Activated CD4-positive, alpha-beta T cell treated with anti-CD3 and anti-CD28 coated beads, Interleukin-2, amount 50 U/mL, for 16 hours (primary cell): ENCODE results near the gene PPM1L.
"Not testable (repeated sequence)": the region's sequence is repeated elsewhere in the genome, so short reads cannot be mapped to it uniquely, and the experiment has no call there.

Source experiments
- DNase-seq: peaks from one replicate; pipeline ENCODE4 v3.0.0-alpha.2; 2020

Gene PPM1L

DNA sequence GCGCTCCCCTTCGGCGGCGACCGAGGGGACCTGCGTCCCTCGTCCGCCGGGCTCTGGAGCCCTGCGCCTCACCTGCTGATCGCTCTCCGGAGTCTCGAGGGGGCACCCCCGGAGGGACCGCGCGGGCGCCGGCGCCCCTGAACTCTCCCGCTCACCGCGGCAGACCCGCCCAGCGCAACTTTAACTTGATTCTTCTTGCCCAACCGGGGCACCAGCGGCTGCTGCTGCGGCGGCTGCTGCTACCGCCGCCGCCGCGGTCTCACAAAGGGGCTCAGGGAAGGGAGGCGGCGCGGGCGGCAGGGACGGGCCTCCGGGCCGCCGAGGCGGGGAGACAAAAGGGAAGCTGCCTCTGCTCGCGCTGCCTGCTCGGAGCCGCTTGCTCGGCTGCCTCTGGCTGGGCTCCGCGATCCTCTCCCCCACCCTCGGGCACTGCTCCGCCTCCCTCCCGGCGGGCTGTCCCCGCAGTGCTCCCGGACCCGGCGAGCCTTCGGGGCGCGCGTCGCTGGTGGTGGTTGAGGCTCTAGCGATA is at the start of gene PPM1L:
Gene PPM1L, plus strand, starts transcription at position 456 of the 529 bp plus-strand sequence.
- peak; percentile 41 for DNase-seq

DNA sequence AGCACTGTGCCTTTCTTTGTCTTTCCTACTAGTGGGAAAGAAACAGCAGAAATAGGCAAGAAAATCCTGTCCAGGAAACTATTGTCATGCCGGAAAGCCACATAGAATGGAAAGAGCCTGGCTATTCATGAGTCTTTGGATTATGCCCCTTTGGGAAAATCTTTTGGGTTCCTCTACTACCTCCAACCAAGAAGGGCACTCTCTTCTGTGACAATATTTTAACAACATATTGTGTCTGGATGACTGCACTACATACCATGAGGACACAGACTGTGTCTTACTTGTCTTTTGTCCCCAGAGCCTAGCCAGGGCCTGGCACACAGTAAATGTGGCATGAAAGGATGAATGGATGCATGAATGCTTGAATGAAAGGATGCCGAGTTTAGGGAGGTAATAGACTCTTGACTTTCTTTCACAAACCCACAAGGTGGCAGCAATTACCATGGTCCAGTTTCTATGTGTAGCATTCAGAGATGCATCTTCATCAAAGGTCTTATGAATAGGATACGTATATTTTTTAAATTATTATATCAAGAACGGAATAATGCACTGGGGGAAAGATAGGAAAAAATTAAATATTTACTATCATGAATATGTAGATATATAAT is 48.7 kb upstream of the PPM1L start:
- peak; percentile 34 for DNase-seq

DNA sequence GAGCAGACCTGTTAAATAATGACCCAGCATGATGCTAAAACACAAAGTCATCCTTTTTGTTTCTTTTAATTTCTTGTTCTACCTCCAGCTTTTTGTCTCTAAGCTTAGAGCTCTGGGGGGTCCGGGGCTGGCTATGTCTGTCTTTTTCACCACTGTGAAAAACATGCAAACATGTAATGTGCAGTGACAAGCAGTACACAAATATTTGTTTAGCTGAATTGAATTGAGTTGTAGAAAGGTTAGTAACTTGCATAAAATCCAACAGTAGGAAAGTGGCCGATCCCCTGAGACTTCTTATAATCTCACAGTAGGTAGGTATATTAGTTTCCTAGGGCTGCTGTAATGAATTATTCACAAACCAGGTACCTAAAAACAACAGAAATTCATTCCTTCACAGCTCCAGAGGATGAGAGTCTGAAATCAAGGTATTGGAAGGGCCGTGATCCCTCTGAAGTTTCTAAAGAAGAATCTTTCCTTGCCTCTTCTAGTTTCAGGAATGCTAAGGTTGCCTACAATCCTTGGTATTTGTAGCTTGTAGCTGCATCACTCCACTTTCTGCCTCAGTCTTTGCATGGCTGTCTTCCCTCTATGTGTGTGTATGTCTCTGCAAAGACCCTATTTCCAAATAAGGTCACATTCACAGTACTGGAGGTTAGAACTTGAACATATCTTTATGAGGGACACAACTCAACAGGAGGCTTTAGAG is 46.4 kb upstream of the PPM1L start:
- no peak for DNase-seq

DNA sequence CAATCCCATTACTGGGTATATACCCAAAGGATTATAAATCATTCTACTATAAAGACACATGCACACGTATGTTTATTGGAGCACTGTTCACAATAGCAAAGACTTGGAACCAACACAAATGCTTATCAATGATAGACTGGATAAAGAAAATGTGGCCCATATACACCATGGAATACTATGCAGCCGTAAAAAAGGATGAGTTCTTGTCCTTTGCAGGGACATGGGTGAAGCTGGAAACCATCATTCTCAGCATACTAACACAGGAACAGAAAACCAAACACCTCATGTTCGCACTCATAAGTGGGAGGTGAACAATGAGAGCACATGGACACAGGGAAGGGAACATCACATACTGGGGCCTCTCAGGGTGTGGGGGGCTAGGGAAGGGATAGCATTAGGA is 42.9 kb upstream of the PPM1L start:
- not testable (repeated sequence) for DNase-seq

DNA sequence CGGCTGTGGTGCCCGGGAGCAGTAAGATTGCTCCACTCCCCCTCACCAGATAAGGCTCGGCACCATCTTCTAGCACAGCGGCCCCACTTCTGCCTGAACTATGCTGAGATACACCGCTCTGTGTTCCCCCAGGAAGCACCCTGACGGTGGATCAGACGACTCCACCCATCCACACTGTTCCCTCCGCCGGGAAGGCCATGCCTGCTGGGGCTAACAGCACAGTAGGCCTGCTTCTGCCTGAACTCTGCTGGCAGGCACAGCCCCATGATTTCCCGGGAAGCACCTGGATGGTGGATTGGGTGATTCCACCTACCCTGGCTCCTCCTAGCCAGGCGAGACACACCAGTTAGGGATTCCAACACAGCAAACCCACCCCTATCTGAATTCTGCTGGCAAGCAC is 36.3 kb upstream of the PPM1L start:
- DNase-seq = no peak

DNA sequence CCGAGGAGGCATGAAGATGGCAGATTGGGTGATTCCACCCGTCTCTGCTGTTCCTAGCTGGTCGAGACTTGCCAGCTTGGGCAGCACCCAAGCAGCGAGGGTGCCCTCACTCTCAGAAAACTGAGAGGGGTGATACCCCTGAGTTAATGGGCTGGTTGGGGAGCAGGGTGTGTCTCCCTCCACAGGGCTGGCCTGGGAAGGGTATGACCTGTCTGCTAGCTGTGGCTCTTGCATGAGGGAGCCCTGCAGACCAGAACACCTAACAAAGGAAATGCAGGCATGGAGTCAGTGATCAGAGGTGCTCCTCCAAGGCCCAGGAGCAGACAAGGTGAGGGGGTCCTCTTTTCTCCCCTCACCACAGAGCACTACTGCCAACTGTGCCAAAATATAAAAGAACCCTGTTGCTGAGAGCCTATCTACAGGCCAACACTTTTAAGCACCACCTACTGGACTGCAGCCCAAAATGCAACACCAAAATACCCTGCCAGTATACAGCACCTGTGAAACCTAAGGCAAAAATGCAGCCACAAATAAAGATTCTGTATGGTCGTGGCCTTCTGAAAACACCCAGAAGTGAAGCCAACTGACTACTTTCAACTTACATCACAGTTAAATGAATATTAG is 35.8 kb upstream of the PPM1L start:
- DNase-seq = no peak

DNA sequence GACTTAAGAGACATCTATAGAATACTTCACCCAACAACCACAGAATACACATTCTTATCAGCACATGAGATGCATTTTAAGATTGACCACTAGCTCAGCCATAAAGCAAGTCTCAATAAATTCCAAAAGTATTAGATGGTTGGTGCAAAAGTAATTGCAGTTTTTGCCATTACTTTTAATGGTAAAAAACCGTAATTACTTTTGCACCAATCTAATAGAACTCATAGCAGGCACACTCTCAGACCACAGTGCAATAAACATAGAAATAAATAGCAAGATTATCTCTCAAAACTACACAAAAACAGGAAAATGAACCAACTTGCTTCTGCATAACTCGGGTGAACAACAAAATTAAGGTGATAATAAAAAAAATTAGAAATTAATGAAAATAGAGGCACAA is 33.7 kb upstream of the PPM1L start:
- no peak for DNase-seq

DNA sequence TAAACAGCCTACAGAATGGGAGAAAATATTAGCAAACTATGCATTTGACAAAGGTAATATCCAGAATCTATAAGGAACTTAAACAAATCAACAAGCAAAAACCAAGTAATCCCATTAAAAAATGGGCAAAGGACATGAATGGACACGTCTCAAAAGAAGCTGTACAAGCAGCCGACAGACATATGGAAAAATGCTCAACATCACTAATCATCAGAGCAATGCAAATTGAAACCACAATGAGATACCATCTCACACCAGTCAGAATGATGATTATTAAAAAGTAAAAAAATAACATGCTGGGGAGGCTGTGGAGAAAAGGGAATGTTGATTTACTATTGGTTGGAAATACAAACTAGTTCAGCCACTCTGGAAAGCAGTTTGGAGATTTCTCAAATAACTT is 30.7 kb upstream of the PPM1L start:
- DNase-seq = no peak

DNA sequence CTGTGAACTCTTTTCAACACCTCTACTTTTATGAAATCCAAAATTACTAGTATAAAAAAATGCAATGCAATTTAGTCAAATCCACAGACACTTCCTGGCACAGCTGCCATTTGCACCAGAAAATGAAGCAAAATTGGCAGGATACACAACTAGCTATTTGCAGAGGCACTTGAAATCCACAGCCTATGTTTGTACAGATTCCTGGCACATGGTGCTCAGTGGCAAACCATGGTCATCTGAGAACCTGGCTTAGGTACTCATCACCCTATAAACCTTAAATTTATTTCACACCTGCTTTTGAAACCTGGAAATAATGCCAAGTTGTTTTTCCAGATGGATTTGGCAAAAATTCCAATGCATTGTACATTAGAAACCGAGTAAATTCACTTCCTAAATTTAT is 20.2 kb upstream of the PPM1L start:
- no peak for DNase-seq

DNA sequence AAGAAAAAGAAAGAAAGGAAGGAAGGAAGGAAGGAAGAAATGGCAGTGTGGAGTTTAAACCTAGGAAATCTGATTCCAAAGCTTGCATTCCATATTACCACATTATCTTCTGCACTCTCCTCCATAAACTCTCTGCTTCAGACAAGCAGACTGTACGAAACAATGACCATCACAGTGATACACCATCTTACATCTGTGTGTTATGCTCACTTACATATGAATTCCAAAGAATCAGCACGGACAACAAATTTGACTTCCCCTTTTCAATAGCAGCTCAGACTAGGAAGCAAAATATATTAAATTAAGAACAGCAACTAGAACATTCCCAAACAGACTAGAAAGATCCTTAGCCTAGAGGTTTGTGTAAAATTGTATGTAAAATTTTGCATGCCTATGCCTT is 18.0 kb upstream of the PPM1L start:
- no peak for DNase-seq

DNA sequence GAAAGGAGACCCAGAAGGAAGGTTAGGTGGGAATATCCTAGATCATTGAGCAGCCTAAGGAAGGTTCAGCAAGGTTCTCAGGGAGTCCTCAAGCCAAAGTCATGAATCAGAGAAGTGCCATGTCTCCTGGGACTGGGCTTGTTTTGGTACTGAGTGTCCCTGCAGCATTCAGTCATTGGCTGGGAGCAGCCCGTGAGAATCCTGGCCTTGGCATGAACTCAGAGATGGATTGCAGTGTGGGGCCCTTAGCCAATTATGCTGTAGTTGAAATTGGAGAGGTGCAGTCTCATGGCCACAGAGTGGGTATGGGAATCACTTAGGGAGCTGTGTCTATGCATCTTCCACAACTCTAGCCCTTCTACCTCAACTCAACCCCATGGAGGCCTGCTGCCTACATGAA is 17.0 kb upstream of the PPM1L start:
- no peak for DNase-seq

DNA sequence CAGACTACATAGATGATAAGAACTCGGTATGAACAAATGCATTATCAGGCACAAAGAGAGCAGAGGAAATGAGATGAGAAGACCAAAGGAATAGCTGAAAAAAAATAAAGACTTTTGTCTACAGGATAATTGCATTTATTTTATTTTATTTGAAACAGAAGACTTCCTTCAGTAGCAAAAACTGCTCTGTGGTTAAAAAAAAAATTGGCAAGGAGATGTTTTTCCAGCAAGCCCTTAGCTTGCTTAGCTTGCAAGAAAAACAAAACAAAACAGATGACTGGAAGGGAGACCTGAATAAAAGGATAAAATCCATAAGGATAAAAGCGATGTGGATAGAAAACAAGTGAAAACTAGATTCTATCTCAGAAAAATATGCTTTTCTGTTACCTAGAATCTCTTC is 9.1 kb upstream of the PPM1L start:
- DNase-seq = no peak

DNA sequence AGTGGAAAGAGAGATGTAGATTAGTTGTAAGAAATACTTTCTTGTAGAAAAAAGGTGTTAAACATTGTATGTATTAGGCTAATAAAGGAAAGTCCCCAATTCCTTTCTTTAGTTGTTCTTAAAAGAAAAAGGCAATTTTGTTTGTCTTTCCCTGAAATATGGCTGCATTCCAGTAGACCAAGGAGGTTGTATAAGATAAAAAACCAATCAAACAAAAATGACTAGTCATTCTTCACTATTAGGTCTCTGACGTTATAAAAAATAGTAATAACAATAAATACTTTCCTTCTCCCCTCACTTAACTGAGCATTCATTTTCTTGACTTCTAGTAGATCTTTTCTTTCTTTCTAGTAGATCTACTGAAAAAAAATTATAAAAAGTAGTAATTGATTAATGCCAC is 8.6 kb upstream of the PPM1L start:
- no peak for DNase-seq

DNA sequence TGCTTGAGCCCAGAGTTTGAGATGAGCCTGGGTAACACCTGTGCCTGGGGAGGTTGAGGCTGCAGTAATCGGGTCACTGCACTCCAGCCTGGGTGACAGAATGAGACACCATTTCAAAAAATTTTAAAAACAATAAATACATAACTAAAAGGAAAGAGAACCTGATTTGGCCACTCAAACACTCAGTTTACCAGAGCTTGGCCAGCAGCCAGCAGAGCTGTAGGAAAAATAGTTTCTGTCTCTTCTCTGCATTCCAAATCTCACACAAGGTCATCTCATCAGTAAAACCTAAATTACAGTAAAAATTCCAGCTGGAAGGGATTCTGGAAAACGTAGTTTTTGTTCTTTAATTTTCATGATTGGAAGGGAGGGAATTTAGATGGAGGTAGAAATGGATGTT is 7.8 kb upstream of the PPM1L start:
- no peak for DNase-seq

DNA sequence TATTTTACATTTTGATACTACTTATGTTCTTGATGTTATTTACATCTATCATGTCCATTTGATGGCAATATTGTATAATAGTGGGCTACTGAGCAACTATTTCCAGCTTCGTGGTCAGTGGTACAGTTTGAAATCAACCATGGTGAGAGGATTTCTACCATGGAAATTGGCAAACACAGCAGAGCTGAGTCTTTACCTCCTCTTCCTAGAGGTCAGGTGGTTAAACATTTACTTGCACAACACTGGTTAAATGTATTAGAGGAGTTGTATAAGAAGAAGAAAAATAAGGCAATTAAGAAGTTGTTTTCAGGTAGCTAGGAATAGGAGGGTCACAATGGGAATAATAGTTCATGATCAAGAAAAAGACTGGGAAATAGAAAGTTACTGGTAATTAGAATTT is 7.2 kb upstream of the PPM1L start:
- DNase-seq = no peak

DNA sequence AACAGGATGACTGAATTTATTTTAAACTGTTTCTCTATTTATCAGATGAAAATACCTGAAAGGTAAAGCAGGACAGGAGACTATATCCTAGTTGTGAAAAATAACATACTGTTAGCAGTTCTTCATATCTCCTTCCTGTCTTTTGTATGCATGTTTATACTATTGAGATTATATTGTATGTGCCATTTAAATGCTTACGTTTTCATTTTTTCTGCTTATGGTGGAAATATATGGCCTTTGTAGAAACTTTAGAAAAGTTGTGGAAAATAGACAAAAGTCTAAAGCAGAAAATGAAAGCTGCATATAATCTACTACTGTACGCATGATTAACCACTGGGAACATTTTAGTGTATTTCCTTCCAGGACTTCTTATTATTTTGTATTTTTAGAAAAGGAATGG is 2.1 kb upstream of the PPM1L start:
- DNase-seq = no peak

DNA sequence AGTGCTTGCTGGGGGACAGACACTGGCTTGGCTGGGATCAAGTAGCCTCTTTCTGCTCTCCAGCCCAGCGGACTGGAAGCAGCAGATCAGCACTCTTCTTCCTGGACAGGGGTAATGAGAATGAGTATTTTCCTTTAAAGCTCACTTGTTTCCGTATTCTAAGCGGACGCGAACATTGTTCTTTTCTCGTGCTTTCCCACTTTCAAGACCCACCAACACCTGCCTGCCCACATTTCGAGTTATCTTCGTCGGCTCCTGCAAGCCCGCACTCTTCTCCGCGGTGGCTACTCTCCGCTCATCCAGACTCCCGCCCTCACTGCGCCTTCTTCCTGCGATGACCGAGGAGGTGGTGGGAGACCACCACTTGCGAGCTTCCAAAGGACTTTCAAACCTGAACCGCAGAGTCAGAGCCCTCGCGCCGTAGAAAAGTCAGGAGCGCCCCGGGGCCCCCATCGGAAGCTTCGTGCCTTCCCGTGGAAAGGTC is 1.6 kb upstream of the PPM1L start:
- DNase-seq = peak; percentile 4

DNA sequence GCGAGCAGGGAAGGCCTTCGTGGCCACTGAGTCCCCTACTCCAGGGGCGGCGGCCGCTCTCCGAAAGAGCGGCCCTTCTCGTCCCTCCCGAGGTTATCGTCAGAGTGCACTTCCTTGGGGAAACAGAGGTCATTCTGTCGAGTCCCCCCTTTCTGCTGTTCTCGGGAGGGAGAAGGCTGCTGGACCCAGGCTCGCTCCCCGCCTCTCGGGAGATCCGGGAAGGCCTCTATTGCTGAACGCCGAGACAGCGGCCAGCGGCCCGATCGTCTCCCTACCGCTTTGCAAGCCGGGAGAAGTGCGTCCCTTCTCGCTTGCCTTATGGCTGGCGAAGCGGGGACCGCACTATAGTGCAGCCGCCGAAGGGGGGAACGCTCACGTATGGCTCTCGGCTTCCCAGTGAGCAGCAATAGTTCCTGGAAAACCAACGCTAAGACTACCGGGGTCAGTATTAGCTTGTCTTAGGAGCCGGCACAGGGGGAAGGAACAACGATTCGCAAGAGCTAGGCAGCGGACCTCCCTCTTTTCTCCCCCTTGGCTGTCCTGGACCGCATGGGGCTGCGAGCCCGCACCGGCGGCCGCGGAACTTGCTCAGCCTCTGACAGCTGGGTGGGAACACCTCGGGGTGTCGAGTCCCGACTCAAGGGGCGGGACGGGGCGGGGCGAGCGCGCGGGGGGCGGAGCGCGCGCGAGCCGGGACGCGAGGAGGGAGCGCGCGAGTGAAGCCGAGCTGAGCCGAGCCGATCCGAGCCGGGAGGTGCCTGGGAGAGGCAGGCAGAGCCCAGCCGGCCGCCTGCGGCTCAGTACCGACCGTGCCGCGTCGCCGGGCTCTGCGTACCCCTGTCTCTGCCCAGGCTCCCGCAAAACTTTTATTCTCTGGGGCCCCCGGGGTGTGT is 930 bp upstream of the PPM1L start:
- DNase-seq = peak; percentile 91

DNA sequence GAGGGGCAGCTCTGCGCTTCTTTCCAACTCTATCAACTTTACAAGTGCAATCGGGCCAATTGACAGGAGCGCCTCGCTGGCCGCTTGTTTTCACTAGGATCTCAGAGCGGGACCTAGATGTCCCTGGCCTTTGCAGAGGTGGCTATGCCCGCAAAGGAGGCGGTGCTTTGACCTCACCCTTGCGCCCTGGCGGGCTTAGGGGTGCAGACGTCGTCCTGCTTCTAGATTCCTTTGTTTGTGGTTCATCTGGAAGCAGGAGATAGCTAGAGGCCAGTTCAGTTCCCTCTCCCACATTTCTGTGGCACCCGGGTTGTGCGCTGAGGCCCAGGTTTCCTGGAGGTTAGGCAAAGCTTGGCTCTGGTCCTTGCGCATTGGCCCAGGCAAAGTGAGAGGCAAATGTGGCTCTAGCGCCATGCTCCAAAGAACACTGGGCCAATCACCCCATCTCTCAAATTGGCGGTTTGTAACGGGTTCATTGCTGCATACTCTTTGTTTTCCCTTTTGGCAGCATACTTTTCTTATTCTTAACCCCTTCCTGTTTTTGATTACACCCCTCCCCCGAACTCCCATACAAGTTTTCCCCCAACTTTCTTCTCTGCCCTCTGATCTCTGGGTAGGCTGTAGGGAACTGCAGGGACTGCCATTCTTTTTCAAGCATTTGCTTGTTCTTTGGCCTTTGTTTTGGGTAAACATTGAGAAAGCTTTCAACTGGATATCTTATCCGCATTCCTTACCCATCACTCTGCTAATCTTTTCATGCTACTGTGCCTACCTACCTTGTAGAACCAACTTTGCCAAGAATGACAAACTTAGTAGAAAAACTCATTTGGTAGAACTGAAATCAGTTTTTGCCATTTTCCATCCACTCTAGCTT is 1.4 kb downstream of the PPM1L start:
- no peak for DNase-seq

DNA sequence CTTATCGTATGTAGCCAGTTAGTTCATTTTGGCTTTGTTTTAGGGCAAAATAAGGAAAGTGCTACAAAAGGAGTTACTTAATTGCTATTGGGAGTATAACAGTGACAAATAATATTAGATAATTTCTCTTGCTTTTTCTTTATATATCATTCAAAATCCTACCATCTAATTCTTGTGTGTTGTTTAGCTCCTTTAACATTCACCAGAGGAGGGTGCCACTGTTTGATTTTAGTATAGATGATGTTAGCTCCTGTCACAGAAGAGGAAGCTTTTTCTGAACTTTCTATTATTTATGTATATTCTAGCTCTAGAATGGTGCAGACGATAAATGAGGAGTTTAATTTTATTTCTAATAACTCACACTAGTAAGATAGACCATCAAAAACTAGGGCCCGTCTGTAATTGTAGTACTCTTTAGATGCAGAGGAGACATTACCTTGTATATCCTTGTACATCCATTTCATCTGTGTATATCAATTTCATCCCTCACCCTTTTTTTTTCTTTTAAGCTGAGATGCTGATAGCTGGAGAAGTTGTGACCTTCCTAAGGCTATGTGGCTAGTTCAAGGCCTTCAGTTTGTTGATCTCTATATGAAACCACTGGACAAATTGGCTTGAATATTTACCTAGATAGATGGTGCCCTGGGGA is 3.0 kb downstream of the PPM1L start:
- no peak for DNase-seq

DNA sequence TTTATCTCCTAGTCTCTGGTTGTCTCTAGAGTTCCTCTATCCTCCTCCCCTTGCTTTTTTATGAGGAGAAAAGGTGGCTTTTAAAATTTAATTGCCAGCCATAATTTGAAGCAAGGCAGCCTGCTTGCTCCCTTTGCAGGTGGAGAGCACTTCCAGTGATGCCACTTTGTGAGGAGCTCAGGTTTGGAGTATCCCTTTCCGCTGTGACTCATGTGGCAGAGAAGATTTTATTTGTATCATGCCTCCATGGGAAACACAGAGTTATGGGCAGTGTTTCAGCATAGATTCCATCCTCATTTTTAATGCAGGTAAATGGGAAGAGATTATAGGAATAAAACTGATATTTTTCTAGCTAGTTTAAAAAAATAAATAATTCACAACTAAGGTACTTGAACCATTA is 7.0 kb downstream of the PPM1L start:
- DNase-seq = no peak

DNA sequence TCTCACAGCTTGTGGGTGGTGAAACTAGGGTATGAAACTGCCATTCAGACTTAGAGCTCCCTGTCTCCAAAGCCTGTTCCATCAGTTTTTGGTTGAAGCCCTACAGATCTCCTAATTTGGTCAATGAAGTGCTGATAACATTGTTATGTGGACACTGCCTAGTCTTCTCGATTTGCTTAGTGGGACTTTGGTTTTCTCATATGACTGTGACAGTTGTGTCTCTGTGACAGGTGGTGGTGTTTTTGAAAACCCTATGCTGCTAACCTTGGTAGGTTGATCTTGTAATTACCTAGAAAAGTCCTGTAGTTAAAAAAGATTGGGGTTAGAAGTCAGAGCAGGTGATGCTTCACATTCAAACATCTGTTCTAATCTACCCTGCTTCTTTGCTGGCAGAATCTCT is 9.2 kb downstream of the PPM1L start:
- no peak for DNase-seq
